Measurements from ENCODE around the gene RCBTB2.

DNA sequence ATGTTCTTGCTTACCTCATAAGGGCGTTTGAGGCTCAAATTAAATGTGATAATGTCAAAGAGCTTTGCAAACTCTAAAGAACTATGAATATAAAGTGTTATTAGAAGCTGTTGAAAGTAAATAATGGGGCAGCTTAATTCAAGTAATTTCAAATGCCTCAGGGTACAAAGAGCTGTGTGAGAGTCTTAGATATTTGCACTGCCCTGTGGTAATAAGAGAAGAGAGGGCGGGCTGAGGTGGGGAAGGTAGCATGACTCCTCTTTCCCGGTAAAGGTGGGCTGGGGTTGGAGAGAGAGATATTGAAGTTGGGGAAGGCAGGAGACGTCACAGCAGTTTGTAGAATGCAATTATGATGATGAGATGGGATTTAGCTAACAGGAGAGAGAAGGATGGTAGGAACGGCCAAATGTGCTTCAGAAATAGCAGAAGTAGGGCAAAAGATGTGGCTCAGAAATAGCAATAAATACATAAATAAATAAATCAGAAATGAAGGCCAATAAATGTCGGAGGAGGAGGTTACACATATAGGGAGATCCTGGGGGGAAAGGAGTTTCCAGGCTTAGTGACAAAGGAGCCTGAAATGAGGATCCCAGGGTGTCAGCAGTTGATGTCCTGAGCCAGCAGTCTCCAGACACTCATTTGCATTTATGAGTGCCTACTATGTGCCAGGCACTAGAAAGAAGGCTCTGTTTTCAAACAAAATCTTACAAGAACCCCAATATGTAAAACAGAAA lies 35.7 kb upstream of the RCBTB2 start:
- no peak for TF ChIP-seq CREB1 (IDR thresholded peaks at IDR 0.05; ENCODE audit: low read depth)
- TF ChIP-seq, protein P1, sequence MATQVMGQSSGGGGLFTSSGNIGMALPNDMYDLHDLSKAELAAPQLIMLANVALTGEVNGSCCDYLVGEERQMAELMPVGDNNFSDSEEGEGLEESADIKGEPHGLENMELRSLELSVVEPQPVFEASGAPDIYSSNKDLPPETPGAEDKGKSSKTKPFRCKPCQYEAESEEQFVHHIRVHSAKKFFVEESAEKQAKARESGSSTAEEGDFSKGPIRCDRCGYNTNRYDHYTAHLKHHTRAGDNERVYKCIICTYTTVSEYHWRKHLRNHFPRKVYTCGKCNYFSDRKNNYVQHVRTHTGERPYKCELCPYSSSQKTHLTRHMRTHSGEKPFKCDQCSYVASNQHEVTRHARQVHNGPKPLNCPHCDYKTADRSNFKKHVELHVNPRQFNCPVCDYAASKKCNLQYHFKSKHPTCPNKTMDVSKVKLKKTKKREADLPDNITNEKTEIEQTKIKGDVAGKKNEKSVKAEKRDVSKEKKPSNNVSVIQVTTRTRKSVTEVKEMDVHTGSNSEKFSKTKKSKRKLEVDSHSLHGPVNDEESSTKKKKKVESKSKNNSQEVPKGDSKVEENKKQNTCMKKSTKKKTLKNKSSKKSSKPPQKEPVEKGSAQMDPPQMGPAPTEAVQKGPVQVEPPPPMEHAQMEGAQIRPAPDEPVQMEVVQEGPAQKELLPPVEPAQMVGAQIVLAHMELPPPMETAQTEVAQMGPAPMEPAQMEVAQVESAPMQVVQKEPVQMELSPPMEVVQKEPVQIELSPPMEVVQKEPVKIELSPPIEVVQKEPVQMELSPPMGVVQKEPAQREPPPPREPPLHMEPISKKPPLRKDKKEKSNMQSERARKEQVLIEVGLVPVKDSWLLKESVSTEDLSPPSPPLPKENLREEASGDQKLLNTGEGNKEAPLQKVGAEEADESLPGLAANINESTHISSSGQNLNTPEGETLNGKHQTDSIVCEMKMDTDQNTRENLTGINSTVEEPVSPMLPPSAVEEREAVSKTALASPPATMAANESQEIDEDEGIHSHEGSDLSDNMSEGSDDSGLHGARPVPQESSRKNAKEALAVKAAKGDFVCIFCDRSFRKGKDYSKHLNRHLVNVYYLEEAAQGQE (IDR thresholded peaks at IDR 0.05; ENCODE audit: low read depth) = no peak

Data from Ishikawa (cell line).